ENCODE measurements around the gene MED29. TPM values are rescaled to one million over a fixed set of nuclear protein-coding genes. Genes with fewer than 3 reads are reported as not detected.

Gene MED29
- total and polyA plus RNA-seq, 2 of the 4 experiments (the other 2 are of a cell fraction) = 17.6 to 28.8 TPM

GRCh38 chr19:39411081-39411831, 20.1 kb downstream of the MED29 start:
- 46% methylated on average over 4 of the region's 9 CpGs; no CpG with 5 or more reads in 1 of the 2 experiments for WGBS, 2 experiments (ENCODE audit: extremely low coverage in 2 of 2, insufficient read length in 1 of 2)
- no TSS peak for BruUV-seq (replicated peaks)
- dilution Hi-C loops (cut with HindIII; ENCODE audit: low sequenced_read_pairs, unreplicated experiment) (no loop called here), intact Hi-C loops (cut with micrococcal nuclease) (no loop called here), in situ Hi-C loops (cut with MboI; ENCODE audit: low sequenced_read_pairs) (no loop called here)
- Histone ChIP-seq H2AFZ (replicated peaks; ENCODE audit: low read length, poor library complexity) (peak overlapping the region; percentile 69), H3K4me3 (ENCODE audit: insufficient read depth, low read depth, low read length) (no peak overlapping the region), H4K5ac (ENCODE audit: low read depth, low read length) (peak overlapping the region; percentile 87), H3K4me1 (ENCODE audit: control insufficient read depth, insufficient read depth, low read length) (peaks cover 26% of the 10 kb centered on the region), H3K36me3 (ENCODE audit: control insufficient read depth, insufficient read depth, low read length) (peaks cover 24% of the 10 kb centered on the region), H3K23ac (ENCODE audit: low read depth, low read length) (peak overlapping the region; percentile 87), H2AK9ac (replicated peaks; ENCODE audit: low read depth, low read length, poor library complexity) (peak overlapping the region; percentile 65), H3K9ac (ENCODE audit: low read depth, low read length) (peak overlapping the region; percentile 92), H4K8ac (ENCODE audit: low read depth in 2 of 2, low read length in 2 of 2) (peak overlapping the region; percentile 94 to 95), H2AK5ac (ENCODE audit: low read depth, low read length) (peak overlapping the region; percentile 98), H2BK20ac (ENCODE audit: low read depth, low read length) (peak overlapping the region; percentile 55), H3K4ac (ENCODE audit: low read depth, low read length) (peak overlapping the region; percentile 98), H2BK120ac (ENCODE audit: low read depth, low read length) (peak overlapping the region; percentile 49), H3K27me3 (ENCODE audit: control insufficient read depth, insufficient read depth, low read length) (no peaks in the 10 kb centered on the region), H3K4me2 (ENCODE audit: low read depth, low read length) (peak overlapping the region; percentile 71), H3K56ac (ENCODE audit: extremely low read depth, insufficient read depth, low read length) (peak overlapping the region; percentile 59), H2BK5ac (ENCODE audit: low read depth, low read length, poor library complexity, severe bottlenecking) (peak overlapping the region; percentile 85), H3K79me1 (ENCODE audit: low read depth in 1 of 2, low read length in 2 of 2) (peaks cover 10 to 45% of the 10 kb centered on the region in 2 experiments; a peak in 3 of 4 replicates), H3K27ac (ENCODE audit: insufficient read depth, low read length) (peak overlapping the region; percentile 97), H4K20me1 (ENCODE audit: insufficient read depth, low read length) (peaks cover 53% of the 10 kb centered on the region), H3K9me1 (ENCODE audit: insufficient read depth, low read length) (peaks cover 9% of the 10 kb centered on the region; the same call in 1 of the 2 replicates), H3K9me3 (ENCODE audit: control insufficient read depth, insufficient read depth, low read length) (no peaks in the 10 kb centered on the region), H2BK15ac (ENCODE audit: low read depth, low read length) (peak overlapping the region; percentile 40; the same call in 2 of the 3 replicates), H4K91ac (ENCODE audit: insufficient read depth, low read depth, low read length) (peak overlapping the region; percentile 98), H3K14ac (replicated peaks; ENCODE audit: low read depth, low read length) (peak overlapping the region; percentile 99), H3K18ac (ENCODE audit: low read depth, low read length) (peak overlapping the region; percentile 24)
- no peak for ATAC-seq (ENCODE audit: low read depth)
- ChIA-PET POLR2A (ENCODE audit: unreplicated experiment) (interaction anchor here (0.9 to 1.5 kb wide), 4 partner anchors 8 to 17 kb away, joined by 3 to 6 read pairs (median 4); no protein-coding TSS in a partner anchor), CTCF (interaction anchor here (0.7 to 2.3 kb wide), 6 partner anchors 8 to 25 kb away, joined by 3 to 28 read pairs (median 4); partner anchors contain the start of genes MED29 and RPS16)
- TF ChIP-seq BHLHE40 (IDR thresholded peaks at IDR 0.05; ENCODE audit: low read depth, low read length) (no peak), MAFK (IDR thresholded peaks at IDR 0.05; ENCODE audit: low read depth, low read length) (no peak), CEBPB (IDR thresholded peaks at IDR 0.05; ENCODE audit: low read depth, low read length) (peak; percentile 86), FOS (IDR thresholded peaks at IDR 0.05; ENCODE audit: low read depth, low read length) (0 out of 2 replicates have a peak, but pooled peaks have one; percentile 12), RCOR1 (IDR thresholded peaks at IDR 0.05; ENCODE audit: insufficient replicate concordance, low read length) (peak; percentile 73), POLR2A (IDR thresholded peaks at IDR 0.05; ENCODE audit: low read depth, low read length) (peak; percentile 90), MAZ (IDR thresholded peaks at IDR 0.05; ENCODE audit: borderline replicate concordance, low read depth, low read length) (peak; percentile 75), RFX5 (IDR thresholded peaks at IDR 0.05; ENCODE audit: low read depth, low read length) (no peak), CHD1 (IDR thresholded peaks at IDR 0.05; ENCODE audit: low read depth, low read length) (0 out of 2 replicates have a peak, but pooled peaks have one; percentile 33), NFE2L2 (IDR thresholded peaks at IDR 0.05; ENCODE audit: low read depth, low read length) (peak; percentile 50; the same call in 1 of the 2 replicates)
- DNase-seq = peak; percentile 68
